ENCODE results near the gene ACTA1. TPM values are rescaled to one million over a fixed set of nuclear protein-coding genes. Genes with fewer than 3 reads are reported as not detected.

The ACTA1 gene
- total RNA-seq, 2 experiments from 2014 or later, result not detected

DNA sequence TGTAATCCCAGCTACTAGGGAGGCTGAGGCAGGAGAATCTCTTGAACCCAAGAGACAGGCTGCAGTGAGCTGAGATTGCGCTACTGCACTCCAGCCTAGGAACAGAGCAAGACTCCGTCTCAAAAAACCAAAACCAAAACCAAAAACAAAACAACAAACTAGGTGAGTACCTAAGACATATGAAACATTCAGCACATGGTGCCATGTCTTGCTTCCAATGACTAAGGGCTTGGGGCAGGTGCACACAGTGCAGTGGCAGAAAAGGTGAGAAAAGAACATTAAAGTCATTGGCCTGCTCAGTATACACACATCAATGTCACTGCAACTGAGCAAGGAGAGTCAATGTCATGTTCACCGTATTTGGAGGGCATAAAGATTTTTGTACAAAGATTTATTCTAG lies 4.1 kb upstream of the ACTA1 start:
- intact Hi-C loops (cut with micrococcal nuclease; ENCODE audit: unreplicated experiment), result no loop called here
- H3K9me3 ChIP-seq (ENCODE audit: low read length), result no peaks in the 10 kb centered on the region
- TF ChIP-seq EZH2phosphoT487 (IDR thresholded peaks at IDR 0.05; ENCODE audit: borderline replicate concordance, low read depth, low read length), result no peak
- TF ChIP-seq, protein P1, sequence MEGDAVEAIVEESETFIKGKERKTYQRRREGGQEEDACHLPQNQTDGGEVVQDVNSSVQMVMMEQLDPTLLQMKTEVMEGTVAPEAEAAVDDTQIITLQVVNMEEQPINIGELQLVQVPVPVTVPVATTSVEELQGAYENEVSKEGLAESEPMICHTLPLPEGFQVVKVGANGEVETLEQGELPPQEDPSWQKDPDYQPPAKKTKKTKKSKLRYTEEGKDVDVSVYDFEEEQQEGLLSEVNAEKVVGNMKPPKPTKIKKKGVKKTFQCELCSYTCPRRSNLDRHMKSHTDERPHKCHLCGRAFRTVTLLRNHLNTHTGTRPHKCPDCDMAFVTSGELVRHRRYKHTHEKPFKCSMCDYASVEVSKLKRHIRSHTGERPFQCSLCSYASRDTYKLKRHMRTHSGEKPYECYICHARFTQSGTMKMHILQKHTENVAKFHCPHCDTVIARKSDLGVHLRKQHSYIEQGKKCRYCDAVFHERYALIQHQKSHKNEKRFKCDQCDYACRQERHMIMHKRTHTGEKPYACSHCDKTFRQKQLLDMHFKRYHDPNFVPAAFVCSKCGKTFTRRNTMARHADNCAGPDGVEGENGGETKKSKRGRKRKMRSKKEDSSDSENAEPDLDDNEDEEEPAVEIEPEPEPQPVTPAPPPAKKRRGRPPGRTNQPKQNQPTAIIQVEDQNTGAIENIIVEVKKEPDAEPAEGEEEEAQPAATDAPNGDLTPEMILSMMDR (conservative IDR thresholded peaks at IDR 0.05; ENCODE audit: low read length), result no peak
- H2AFZ ChIP-seq (ENCODE audit: low read length), result no peak overlapping the region
- no peaks in the 10 kb centered on the region for H4K20me1 ChIP-seq (ENCODE audit: insufficient read depth, low read length)
- no peaks in the 10 kb centered on the region for H3K79me2 ChIP-seq (ENCODE audit: insufficient read depth, low read depth, low read length)
- no peak overlapping the region for H3K4me2 ChIP-seq (ENCODE audit: low read length)
- H3K36me3 ChIP-seq (ENCODE audit: insufficient read depth, low read length), result peaks cover 33% of the 10 kb centered on the region
- POLR2A ChIA-PET, result interaction anchor here (0.5 to 1.6 kb wide), 3 partner anchors 10 to 22 kb away, joined by 3 to 5 read pairs (median 3); no protein-coding TSS in a partner anchor
- BruUV-seq (replicated peaks), result no TSS peak
- H3K27ac ChIP-seq (ENCODE audit: low read depth, low read length, poor library complexity, severe bottlenecking), result no peak overlapping the region
- DNase-seq (ENCODE audit: low spot score), result no peak
- no peaks in the 10 kb centered on the region for H3K9me2 ChIP-seq (ENCODE audit: insufficient read depth, low read length)
- H3K4me3 ChIP-seq (ENCODE audit: low read depth, low read length, poor library complexity, severe bottlenecking), result no peak overlapping the region
- no peaks in the 10 kb centered on the region for H3K4me1 ChIP-seq (ENCODE audit: insufficient read depth, low read length, poor library complexity, severe bottlenecking)
- CTCF ChIA-PET (ENCODE audit: unreplicated experiment), result interaction anchor here (1.1 kb wide), 1 partner anchor 183 kb away, joined by 3 read pairs; no protein-coding TSS in a partner anchor

DNA sequence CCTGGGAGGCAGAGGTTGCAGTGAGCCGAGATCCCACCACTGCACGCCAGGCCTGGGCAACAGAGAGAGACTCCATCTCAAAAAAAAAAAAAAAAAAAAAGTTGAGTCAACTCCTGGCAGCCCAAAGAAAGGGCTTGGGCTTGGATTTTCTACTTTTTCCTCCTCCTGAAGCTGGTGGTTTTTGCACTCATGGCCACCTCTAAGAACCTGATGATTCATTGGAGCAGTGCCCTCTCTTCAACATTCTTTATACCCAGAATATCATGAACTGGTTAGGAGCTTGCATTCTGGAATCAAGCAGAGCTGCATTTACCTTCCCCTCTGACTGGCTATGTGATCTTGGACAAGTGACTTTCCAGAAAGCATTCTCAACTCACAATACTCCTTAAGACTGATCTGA lies 3.5 kb upstream of the ACTA1 start:
- peaks cover 29% of the 10 kb centered on the region; the same call in 1 of the 2 replicates for H3K36me3 ChIP-seq (ENCODE audit: insufficient read depth, low read length)
- intact Hi-C loops (cut with micrococcal nuclease; ENCODE audit: unreplicated experiment), result no loop called here
- H3K79me2 ChIP-seq (ENCODE audit: insufficient read depth, low read depth, low read length), result no peaks in the 10 kb centered on the region
- no peaks in the 10 kb centered on the region for H4K20me1 ChIP-seq (ENCODE audit: insufficient read depth, low read length)
- H3K4me2 ChIP-seq (ENCODE audit: low read length), result no peak overlapping the region
- no peak for DNase-seq (ENCODE audit: low spot score)
- ChIA-PET CTCF (ENCODE audit: unreplicated experiment) (interaction anchor here (1.1 kb wide), 1 partner anchor 182 kb away, joined by 3 read pairs; no protein-coding TSS in a partner anchor), POLR2A (interaction anchor here (0.5 to 1.6 kb wide), 5 partner anchors 9 to 180 kb away, joined by 3 to 5 read pairs (median 3); no protein-coding TSS in a partner anchor)
- H3K4me3 ChIP-seq (ENCODE audit: low read depth, low read length, poor library complexity, severe bottlenecking), result no peak overlapping the region
- H3K27ac ChIP-seq (ENCODE audit: low read depth, low read length, poor library complexity, severe bottlenecking), result no peak overlapping the region
- no peak for TF ChIP-seq EZH2phosphoT487 (IDR thresholded peaks at IDR 0.05; ENCODE audit: borderline replicate concordance, low read depth, low read length)
- TF ChIP-seq, protein P1 (conservative IDR thresholded peaks at IDR 0.05; ENCODE audit: low read length), result no peak
- H3K4me1 ChIP-seq (ENCODE audit: insufficient read depth, low read length, poor library complexity, severe bottlenecking), result no peaks in the 10 kb centered on the region
- H2AFZ ChIP-seq (ENCODE audit: low read length), result no peak overlapping the region
- no TSS peak for BruUV-seq (replicated peaks)
- H3K9me2 ChIP-seq (ENCODE audit: insufficient read depth, low read length), result no peaks in the 10 kb centered on the region
- H3K9me3 ChIP-seq (ENCODE audit: low read length), result no peaks in the 10 kb centered on the region

DNA sequence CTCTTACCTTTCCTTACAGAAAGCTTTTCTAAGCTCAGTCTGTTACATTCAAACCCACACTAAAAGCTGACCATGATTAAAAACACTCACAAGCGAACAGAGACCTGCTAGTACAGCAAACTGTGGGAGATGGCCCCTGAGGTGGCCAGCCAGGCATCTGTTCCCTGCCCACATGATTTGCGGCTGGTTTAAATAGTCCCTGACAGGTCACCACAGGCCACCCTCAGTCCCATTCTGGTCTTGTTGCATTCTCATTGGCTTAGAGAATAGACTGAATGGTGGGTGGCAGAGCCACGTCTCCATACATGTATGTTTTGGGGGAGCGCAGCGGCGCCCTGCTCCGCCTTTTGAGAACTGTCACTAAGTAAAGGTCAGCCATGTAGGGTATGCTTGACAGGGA lies 2.3 kb upstream of the ACTA1 start:
- CTCF ChIA-PET (ENCODE audit: unreplicated experiment), result no interaction called here
- POLR2A ChIA-PET, result interaction anchor here (0.9 kb wide), 1 partner anchor 39 kb away, joined by 3 read pairs; no protein-coding TSS in a partner anchor
- intact Hi-C loops (cut with micrococcal nuclease; ENCODE audit: unreplicated experiment), result no loop called here

More for the DNA sequence above, 2.3 kb upstream of the ACTA1 start:
- Histone ChIP-seq H3K4me3 (ENCODE audit: low read depth, low read length, poor library complexity, severe bottlenecking) (no peak overlapping the region), H3K4me1 (ENCODE audit: insufficient read depth, low read length, poor library complexity, severe bottlenecking) (no peaks in the 10 kb centered on the region), H3K4me2 (ENCODE audit: low read length) (no peak overlapping the region), H2AFZ (ENCODE audit: low read length) (no peak overlapping the region), H3K9me2 (ENCODE audit: insufficient read depth, low read length) (no peaks in the 10 kb centered on the region), H4K20me1 (ENCODE audit: insufficient read depth, low read length) (no peaks in the 10 kb centered on the region), H3K79me2 (ENCODE audit: insufficient read depth, low read depth, low read length) (no peaks in the 10 kb centered on the region), H3K36me3 (ENCODE audit: insufficient read depth, low read length) (peaks cover 16% of the 10 kb centered on the region; the same call in 1 of the 2 replicates), H3K9me3 (ENCODE audit: low read length) (no peaks in the 10 kb centered on the region), H3K27ac (ENCODE audit: low read depth, low read length, poor library complexity, severe bottlenecking) (no peak overlapping the region)
- BruUV-seq (replicated peaks), result no TSS peak
- DNase-seq (ENCODE audit: low spot score), result no peak
- TF ChIP-seq, protein P1 (conservative IDR thresholded peaks at IDR 0.05; ENCODE audit: low read length), result no peak

All from OCI-LY7 (cell line).